ENCODE data around the gene UBIAD1.
"Not testable (repeated sequence)": the region's sequence is repeated elsewhere in the genome, so short reads cannot be mapped to it uniquely, and the experiment has no call there.

Gene UBIAD1

GRCh38 chr1:11291049-11291448 is 18.1 kb downstream of the UBIAD1 start:
- no peak for TF ChIP-seq CTCF (IDR thresholded peaks at IDR 0.05; ENCODE audit: extremely low read depth, missing control alignments)

GRCh38 chr1:11293856-11294255 is 20.9 kb downstream of the UBIAD1 start:
- TF ChIP-seq CTCF (IDR thresholded peaks at IDR 0.05; ENCODE audit: extremely low read depth, missing control alignments), result no peak
- no peak for DNase-seq (ENCODE audit: low spot score)

More at GRCh38 chr1:11291049-11291448, 18.1 kb downstream of the UBIAD1 start:
- DNase-seq (ENCODE audit: low spot score), result no peak

- TF ChIP-seq CTCF (IDR thresholded peaks at IDR 0.05; ENCODE audit: extremely low read depth, missing control alignments), result no peak
- no peak for DNase-seq (ENCODE audit: low spot score)
Measured at GRCh38 chr1:11294951-11295350, 22.0 kb downstream of the UBIAD1 start.

- DNase-seq (ENCODE audit: low spot score), result no peak
- TF ChIP-seq CTCF (IDR thresholded peaks at IDR 0.05; ENCODE audit: extremely low read depth, missing control alignments), result no peak
Measured at GRCh38 chr1:11295905-11296304, 22.9 kb downstream of the UBIAD1 start.

GRCh38 chr1:11297774-11298173 is 24.8 kb downstream of the UBIAD1 start:
- not testable (repeated sequence) for DNase-seq (ENCODE audit: low spot score)

GRCh38 chr1:11298390-11299224 is 25.6 kb downstream of the UBIAD1 start:
- DNase-seq (ENCODE audit: low spot score), result no peak
- no peak for TF ChIP-seq CTCF (IDR thresholded peaks at IDR 0.05; ENCODE audit: extremely low read depth, missing control alignments)

GRCh38 chr1:11299225-11299574 is 26.2 kb downstream of the UBIAD1 start:
- no peak for TF ChIP-seq CTCF (IDR thresholded peaks at IDR 0.05; ENCODE audit: extremely low read depth, missing control alignments)

GRCh38 chr1:11301601-11302000 is 28.6 kb downstream of the UBIAD1 start:
- no peak for TF ChIP-seq CTCF (IDR thresholded peaks at IDR 0.05; ENCODE audit: extremely low read depth, missing control alignments)
- DNase-seq (ENCODE audit: low spot score), result no peak

More at GRCh38 chr1:11299225-11299574, 26.2 kb downstream of the UBIAD1 start:
- no peak for DNase-seq (ENCODE audit: low spot score)

All from GM20000 (cell line).